Measurements from ENCODE around the gene RAP1B.

- TF ChIP-seq CTCF (IDR thresholded peaks at IDR 0.05) (no peak), POLR2A (IDR thresholded peaks at IDR 0.05) (no peak)
These were observed 41.7 kb upstream of the RAP1B start for GRCh38 chr12:68568922-68569569.
